Stomach (tissue), 9 donors: Measurements from ENCODE around the gene GNAT2. TPM values are rescaled to one million over a fixed set of nuclear protein-coding genes. Genes with fewer than 3 reads are reported as not detected.
"Not testable (repeated sequence)": the region's sequence is repeated elsewhere in the genome, so short reads cannot be mapped to it uniquely, and the experiment has no call there.

ENCODE experiments used
- DNase-seq, 2 donors: peaks; one replicate each; pipeline versions ENCODE4 v3.0.0 to v3.0.0-alpha.2; 2013 to 2019
- H3K27ac ChIP-seq, 5 donors: fragments of 200-600 bp in 4 of 5; sonication (generic) in 4 of 5; one replicate each; pipeline ENCODE4 v1.5.1; 2013 to 2019; ENCODE audit warnings: mild to moderate bottlenecking in 1 of 5, moderate library complexity in 1 of 5
- H3K27me3 ChIP-seq, 3 donors: fragments of 200-600 bp; sonication (generic); one replicate each; pipeline ENCODE4 v1.5.1; 2017 to 2019; ENCODE audit warnings: mixed run types in 1 of 3
- H3K36me3 ChIP-seq, 4 donors: fragments of 200-600 bp; sonication (generic); 1 replicate in 3 of 4; 2 replicates in 1 of 4; pipeline ENCODE4 v1.5.1; 2016 to 2019
- H3K4me1 ChIP-seq, 4 donors: fragments of 200-600 bp; sonication (generic); one replicate each; pipeline ENCODE4 v1.5.1; 2016 to 2019
- H3K4me3 ChIP-seq, 4 donors: fragments of 200-600 bp; sonication (generic) in 3 of 4; one replicate each; pipeline ENCODE4 v1.5.1; 2016 to 2019; ENCODE audit warnings: mild to moderate bottlenecking in 1 of 4
- H3K9me3 ChIP-seq, 4 donors: fragments of 200-600 bp; sonication (generic); one replicate each; pipeline ENCODE4 v1.5.1; 2016 to 2019
- CTCF ChIP-seq, 7 experiments: fragments of 450-650 bp in 4 of 7; fragments of 200-600 bp in 3 of 7; sonication (generic) in 3 of 7; IDR thresholded peaks; one replicate each; pipeline ENCODE4 v1.5.1; 2016 to 2019; ENCODE audit warnings: antibody characterized with exemption in 7 of 7, control low read depth in 2 of 7, mild to moderate bottlenecking in 1 of 7
- EP300 ChIP-seq: sonication (generic); formaldehyde crosslinking; IDR thresholded peaks from one replicate; pipeline ENCODE4 v1.6.1; 2017; ENCODE audit warnings: antibody characterized with exemption
- POLR2A ChIP-seq, 4 donors: fragments of 450-650 bp; IDR thresholded peaks; one replicate each; pipeline ENCODE4 v1.6.1; 2016; ENCODE audit warnings: antibody characterized with exemption in 4 of 4, control low read depth in 2 of 4, mild to moderate bottlenecking in 1 of 4, moderate library complexity in 1 of 4
- POLR2AphosphoS5 ChIP-seq, 3 donors: sonication (generic); formaldehyde crosslinking; IDR thresholded peaks; one replicate each; pipeline ENCODE4 v1.6.1; 2016; ENCODE audit warnings: antibody characterized with exemption in 3 of 3
- WGBS, 5 donors: extraction: QIAGEN DNeasy Blood & Tissue Kit in 3 of 5; methylation state at CpG; one replicate each; pipeline versions ENCODE4 v1.1.5 to v1.1.7; 2013 to 2018; 5-methylcytosine and 5-hydroxymethylcytosine counted together
- intact Hi-C: fragments of 100-400 bp; cut with DNase I; formaldehyde crosslinking; loops from one replicate; pipeline ENCODE4 v1.15.1; 2023; ENCODE audit warnings: low total_unique reads
- polyA plus RNA-seq, 3 donors: library from polyadenylated mRNA; stranded (reverse); fragments of 200-250 nt; gene quantifications; one replicate each; pipeline ENCODE4 v1.2.3, GENCODE V29; 2013
- total RNA-seq, 5 donors: library from RNA; depleted of rRNA; stranded (reverse); fragments of >200 nt; gene quantifications; one replicate each; pipeline versions ENCODE4 v1.1.0 to v1.2.3, GENCODE V29; 2014 to 2016
- donor health status: healthy with polysubstance abuse.
- donor health status: Bipolar disorder and iron deficiency.
- donor health status: healthy.

The GNAT2 gene
- total and polyA plus RNA-seq, 8 donors = 0.43 TPM; not detected in 7

- Histone ChIP-seq H3K36me3 (peaks cover 0 to 59% (median 34%) of the 10 kb centered on the region in 4 donors), H3K27ac (no peak overlapping the region), H3K9me3 (no peaks in the 10 kb centered on the region), H3K4me3 (no peak overlapping the region), H3K4me1 (peaks cover 4 to 23% (median 7%) of the 10 kb centered on the region in 4 donors), H3K27me3 (no peaks in the 10 kb centered on the region)
- 68 to 85% (median 83%) methylated on average over 2 of the region's 2 CpGs for whole genome bisulfite sequencing, 5 donors
- intact Hi-C loops = no loop called here
- no peak for DNase-seq
- no peak for TF ChIP-seq CTCF (IDR thresholded peaks at IDR 0.05)
- no peak for TF ChIP-seq EP300
- no peak for TF ChIP-seq POLR2A (IDR thresholded peaks at IDR 0.05)
- TF ChIP-seq POLR2AphosphoS5 (IDR thresholded peaks at IDR 0.05) = no peak
Observed at GRCh38 chr1:109661391-109661790, 42.0 kb upstream of the GNAT2 start.

- H3K4me1 ChIP-seq = peaks cover 4 to 26% (median 11%) of the 10 kb centered on the region in 4 donors
- 61 to 81% (median 77%) methylated on average over 2 to 3 of the region's 4 CpGs for WGBS, 5 donors
- intact Hi-C loops, H3K27ac ChIP-seq, H3K9me3 ChIP-seq, H3K4me3 ChIP-seq, DNase-seq, H3K27me3 ChIP-seq: not testable (repeated sequence)
- H3K36me3 ChIP-seq = peaks cover 0 to 57% (median 34%) of the 10 kb centered on the region in 4 donors
Observed at GRCh38 chr1:109660691-109661026, 41.2 kb upstream of the GNAT2 start.

GRCh38 chr1:109659997-109660690 is 40.7 kb upstream of the GNAT2 start:
- Histone ChIP-seq H3K4me3 (no peak overlapping the region), H3K4me1 (peaks cover 8 to 31% (median 16%) of the 10 kb centered on the region in 4 donors), H3K9me3 (no peaks in the 10 kb centered on the region), H3K27ac (no peak overlapping the region), H3K36me3 (peaks cover 0 to 55% (median 34%) of the 10 kb centered on the region in 4 donors), H3K27me3 (no peaks in the 10 kb centered on the region)
- intact Hi-C loops = no loop called here
- TF ChIP-seq POLR2AphosphoS5 (IDR thresholded peaks at IDR 0.05) = no peak
- no peak for TF ChIP-seq EP300
- no peak for TF ChIP-seq POLR2A (IDR thresholded peaks at IDR 0.05)
- no peak for TF ChIP-seq CTCF (IDR thresholded peaks at IDR 0.05)
- 71 to 79% (median 74%) methylated on average over 5 of the region's 5 CpGs for WGBS, 5 donors
- no peak for DNase-seq

- Histone ChIP-seq H3K36me3 (peaks cover 0 to 55% (median 34%) of the 10 kb centered on the region in 4 donors), H3K27ac (no peak overlapping the region), H3K9me3 (no peaks in the 10 kb centered on the region), H3K27me3 (no peaks in the 10 kb centered on the region), H3K4me3 (no peak overlapping the region), H3K4me1 (peaks cover 12 to 40% (median 21%) of the 10 kb centered on the region in 4 donors)
- no peak for DNase-seq
- intact Hi-C loops = no loop called here
- TF ChIP-seq POLR2A (IDR thresholded peaks at IDR 0.05) = no peak
- no peak for TF ChIP-seq CTCF (IDR thresholded peaks at IDR 0.05)
- TF ChIP-seq EP300 = no peak
- TF ChIP-seq POLR2AphosphoS5 (IDR thresholded peaks at IDR 0.05) = no peak
- WGBS, 5 donors = 46 to 64% (median 51%) methylated on average over 2 of the region's 2 CpGs
Observed at GRCh38 chr1:109659145-109659544, 39.7 kb upstream of the GNAT2 start.

GRCh38 chr1:109658533-109659042 is 39.2 kb upstream of the GNAT2 start:
- intact Hi-C loops = no loop called here
- Histone ChIP-seq H3K27ac (peak overlapping the region in 1 of 5 donors; percentile 54), H3K4me1 (peaks cover 12 to 40% (median 21%) of the 10 kb centered on the region in 4 donors), H3K36me3 (peaks cover 0 to 55% (median 34%) of the 10 kb centered on the region in 4 donors), H3K27me3 (no peaks in the 10 kb centered on the region), H3K9me3 (no peaks in the 10 kb centered on the region), H3K4me3 (no peak overlapping the region)
- DNase-seq = no peak
- 40 to 52% (median 51%) methylated on average over 2 to 3 of the region's 3 CpGs for WGBS, 5 donors
- TF ChIP-seq EP300 (no peak), CTCF (IDR thresholded peaks at IDR 0.05) (no peak), POLR2A (IDR thresholded peaks at IDR 0.05) (no peak)
